ENCODE measurements around the gene PCDHA7.
"Not testable (repeated sequence)": the region's sequence is repeated elsewhere in the genome, so short reads cannot be mapped to it uniquely, and the experiment has no call there.

The PCDHA7 gene

GRCh38 chr5:140862441-140863295, 28.6 kb downstream of the PCDHA7 start:
- in situ Hi-C loops (cut with HindIII; ENCODE audit: low sequenced_read_pairs), result no loop called here

GRCh38 chr5:140868721-140869554, 34.9 kb downstream of the PCDHA7 start, which contains the start of gene PCDHA11:
Gene PCDHA11 (plus strand): TSS chr5:140868957. CDS start chr5:140869104, 147 bp downstream.
- in situ Hi-C loops (cut with HindIII; ENCODE audit: low sequenced_read_pairs), result no loop called here

DNA sequence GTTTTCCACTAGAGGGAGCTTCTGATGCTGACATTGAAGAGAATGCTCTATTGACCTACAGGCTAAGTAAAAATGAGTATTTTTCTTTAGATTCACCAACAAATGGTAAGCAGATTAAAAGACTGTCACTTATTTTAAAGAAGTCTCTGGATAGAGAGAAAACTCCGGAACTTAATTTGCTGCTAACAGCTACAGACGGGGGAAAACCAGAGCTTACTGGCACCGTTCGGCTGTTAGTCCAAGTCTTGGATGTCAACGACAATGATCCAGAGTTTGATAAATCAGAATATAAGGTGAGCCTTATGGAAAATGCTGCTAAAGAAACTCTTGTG, 35.5 kb downstream of the PCDHA7 start:
- in situ Hi-C loops (cut with HindIII; ENCODE audit: low sequenced_read_pairs), result no loop called here

DNA sequence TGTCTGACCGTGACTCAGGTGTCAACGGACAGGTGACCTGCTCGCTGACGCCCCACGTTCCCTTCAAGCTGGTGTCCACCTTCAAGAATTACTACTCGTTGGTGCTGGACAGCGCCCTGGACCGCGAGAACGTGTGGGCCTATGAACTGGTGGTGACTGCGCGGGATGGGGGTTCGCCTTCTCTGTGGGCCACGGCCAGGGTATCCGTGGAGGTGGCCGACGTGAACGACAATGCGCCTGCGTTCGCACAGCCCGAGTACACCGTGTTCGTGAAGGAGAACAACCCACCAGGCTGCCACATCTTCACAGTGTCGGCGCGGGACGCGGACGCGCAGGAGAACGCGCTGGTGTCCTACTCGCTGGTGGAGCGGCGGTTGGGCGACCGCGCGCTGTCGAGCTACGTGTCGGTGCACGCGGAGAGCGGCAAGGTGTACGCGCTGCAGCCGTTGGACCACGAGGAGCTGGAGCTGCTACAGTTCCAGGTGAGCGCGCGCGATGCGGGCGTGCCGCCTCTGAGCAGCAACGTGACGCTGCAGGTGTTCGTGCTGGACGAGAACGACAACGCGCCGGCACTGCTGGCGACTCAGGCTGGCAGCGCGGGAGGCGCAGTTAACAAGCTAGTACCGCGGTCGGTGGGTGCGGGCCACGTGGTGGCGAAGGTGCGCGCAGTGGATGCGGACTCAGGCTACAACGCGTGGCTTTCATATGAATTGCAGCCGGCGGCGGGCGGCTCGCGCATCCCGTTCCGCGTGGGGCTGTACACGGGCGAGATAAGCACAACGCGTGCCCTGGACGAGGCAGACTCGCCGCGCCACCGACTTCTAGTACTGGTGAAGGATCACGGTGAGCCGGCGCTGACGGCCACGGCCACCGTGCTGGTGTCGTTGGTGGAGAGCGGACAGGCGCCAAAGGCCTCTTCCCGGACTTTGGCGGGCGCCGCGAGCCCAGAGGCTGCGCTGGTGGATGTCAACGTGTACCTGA, 36.4 kb downstream of the PCDHA7 start:
- in situ Hi-C loops (cut with HindIII; ENCODE audit: low sequenced_read_pairs), result no loop called here

- in situ Hi-C loops (cut with HindIII; ENCODE audit: low sequenced_read_pairs), result no loop called here
These were observed 41.3 kb downstream of the PCDHA7 start, which contains the start of gene PCDHA12 for GRCh38 chr5:140875085-140876065. Gene PCDHA12 (plus strand): TSS chr5:140875308. CDS start chr5:140875473, 165 bp downstream.

DNA sequence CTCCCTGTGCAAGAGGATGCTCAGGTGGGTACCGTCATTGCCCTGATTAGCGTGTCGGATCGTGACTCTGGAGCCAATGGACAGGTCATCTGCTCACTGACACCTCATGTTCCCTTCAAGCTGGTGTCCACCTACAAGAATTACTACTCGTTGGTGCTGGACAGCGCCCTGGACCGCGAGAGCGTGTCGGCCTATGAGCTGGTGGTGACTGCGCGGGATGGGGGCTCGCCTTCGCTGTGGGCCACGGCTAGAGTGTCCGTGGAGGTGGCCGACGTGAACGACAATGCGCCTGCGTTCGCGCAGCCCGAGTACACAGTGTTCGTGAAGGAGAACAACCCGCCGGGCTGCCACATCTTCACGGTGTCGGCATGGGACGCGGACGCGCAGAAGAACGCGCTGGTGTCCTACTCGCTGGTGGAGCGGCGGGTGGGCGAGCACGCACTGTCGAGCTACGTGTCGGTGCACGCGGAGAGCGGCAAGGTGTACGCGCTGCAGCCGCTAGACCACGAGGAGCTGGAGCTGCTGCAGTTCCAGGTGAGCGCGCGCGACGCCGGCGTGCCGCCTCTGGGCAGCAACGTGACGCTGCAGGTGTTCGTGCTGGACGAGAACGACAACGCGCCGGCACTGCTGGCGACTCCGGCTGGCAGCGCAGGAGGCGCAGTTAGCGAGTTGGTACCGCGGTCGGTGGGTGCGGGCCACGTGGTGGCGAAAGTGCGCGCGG, 42.6 kb downstream of the PCDHA7 start:
- in situ Hi-C loops (cut with HindIII; ENCODE audit: low sequenced_read_pairs), result not testable (repeated sequence)

- in situ Hi-C loops (cut with HindIII; ENCODE audit: low sequenced_read_pairs), result no loop called here
These were observed 43.2 kb downstream of the PCDHA7 start for GRCh38 chr5:140877262-140877581.

DNA sequence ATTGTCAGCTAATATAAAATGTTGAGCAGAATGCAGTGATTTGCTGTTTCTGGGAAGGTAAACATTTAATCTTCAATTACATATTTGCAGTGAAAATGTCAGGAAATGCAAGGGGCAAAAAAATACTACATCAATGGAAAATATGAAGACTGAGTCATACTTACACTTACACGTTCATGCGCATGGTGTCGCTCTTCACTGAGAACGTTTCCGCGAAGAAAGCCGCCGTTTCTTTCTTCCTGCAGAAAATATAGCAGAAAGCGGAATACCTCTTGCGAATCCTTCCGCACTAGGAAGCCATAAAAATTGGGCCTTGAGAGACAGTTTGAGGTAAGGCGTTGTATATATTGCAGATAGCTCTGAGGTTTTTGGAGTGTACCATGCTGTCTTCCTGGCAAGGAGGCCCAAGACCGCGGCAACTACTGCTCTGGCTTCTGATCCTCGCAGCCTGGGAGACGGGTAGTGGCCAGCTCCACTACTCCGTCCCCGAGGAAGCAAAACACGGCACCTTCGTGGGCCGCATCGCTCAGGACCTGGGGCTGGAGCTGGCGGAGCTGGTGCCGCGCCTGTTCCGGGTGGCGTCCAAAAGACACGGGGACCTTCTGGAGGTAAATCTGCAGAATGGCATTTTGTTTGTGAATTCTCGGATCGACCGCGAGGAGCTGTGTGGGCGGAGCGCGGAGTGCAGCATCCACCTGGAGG, 48.0 kb downstream of the PCDHA7 start, which contains the start of gene PCDHA13:
Gene PCDHA13 (plus strand): TSS at position 236 of the 702 bp plus-strand sequence. CDS start 145 bp downstream, at position 381.
- in situ Hi-C loops (cut with HindIII; ENCODE audit: low sequenced_read_pairs), result no loop called here

DNA sequence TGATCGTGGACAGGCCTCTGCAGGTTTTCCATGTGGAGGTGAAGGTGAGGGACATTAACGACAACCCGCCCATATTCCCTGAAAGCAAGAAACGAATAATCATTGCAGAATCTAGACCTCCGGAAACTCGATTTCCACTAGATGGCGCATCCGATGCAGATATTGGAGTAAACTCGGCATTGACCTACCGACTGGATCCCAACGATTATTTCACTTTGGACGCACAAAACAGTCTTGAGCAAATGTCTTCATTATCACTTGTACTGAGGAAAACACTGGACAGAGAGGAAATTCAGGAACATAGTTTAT, 48.5 kb downstream of the PCDHA7 start:
- in situ Hi-C loops (cut with HindIII; ENCODE audit: low sequenced_read_pairs), result no loop called here

GRCh38 chr5:140883373-140883772, 49.3 kb downstream of the PCDHA7 start:
- in situ Hi-C loops (cut with HindIII; ENCODE audit: low sequenced_read_pairs), result no loop called here

DNA sequence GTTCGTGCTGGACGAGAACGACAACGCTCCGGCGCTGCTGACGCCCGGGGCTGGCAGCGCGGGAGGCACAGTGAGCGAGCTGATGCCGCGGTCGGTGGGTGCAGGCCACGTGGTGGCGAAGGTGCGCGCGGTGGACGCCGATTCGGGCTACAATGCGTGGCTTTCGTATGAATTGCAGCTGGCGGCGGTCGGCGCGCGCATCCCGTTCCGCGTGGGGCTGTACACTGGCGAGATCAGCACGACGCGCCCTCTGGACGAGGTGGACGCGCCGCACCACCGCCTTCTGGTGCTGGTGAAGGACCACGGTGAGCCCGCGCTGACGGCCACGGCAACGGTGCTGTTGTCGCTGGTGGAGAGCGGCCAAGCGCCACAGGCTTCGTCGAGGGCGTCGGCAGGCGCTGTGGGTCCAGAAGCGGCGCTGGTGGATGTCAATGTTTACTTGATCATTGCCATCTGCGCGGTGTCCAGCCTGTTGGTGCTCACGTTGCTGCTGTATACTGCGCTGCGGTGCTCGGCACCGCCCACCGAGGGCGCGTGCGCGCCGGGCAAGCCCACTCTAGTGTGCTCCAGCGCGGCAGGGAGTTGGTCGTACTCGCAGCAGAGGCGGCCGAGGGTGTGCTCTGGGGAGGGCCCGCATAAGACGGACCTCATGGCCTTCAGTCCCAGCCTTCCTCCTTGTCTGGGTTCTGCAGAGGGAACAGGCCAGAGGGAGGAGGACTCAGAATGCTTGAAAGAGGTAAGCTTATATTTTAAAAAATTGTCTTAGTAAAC, 50.0 kb downstream of the PCDHA7 start:
- in situ Hi-C loops (cut with HindIII; ENCODE audit: low sequenced_read_pairs), result no loop called here
